ENCODE data around the gene RAP1GAP2.
"Not testable (repeated sequence)": the region's sequence is repeated elsewhere in the genome, so short reads cannot be mapped to it uniquely, and the experiment has no call there.

Gene RAP1GAP2

GRCh38 chr17:3043737-3044365 lies 247.6 kb downstream of the RAP1GAP2 start:
- Histone ChIP-seq H3K36me3 (ENCODE audit: control insufficient read depth in 2 of 2, insufficient read depth in 2 of 2, low read length in 2 of 2) (no peaks in the 10 kb centered on the region), H3K9me3 (ENCODE audit: control insufficient read depth in 2 of 2, low read length in 2 of 2) (no peaks in the 10 kb centered on the region), H3K27me3 (ENCODE audit: control insufficient read depth in 2 of 2, insufficient read depth in 2 of 2, low read length in 2 of 2) (peaks cover 4 to 7% of the 10 kb centered on the region in 2 donors), H3K27ac (ENCODE audit: low read depth in 2 of 2, low read length in 2 of 2) (no peak overlapping the region), H3K4me1 (ENCODE audit: control insufficient read depth in 2 of 2, insufficient read depth in 2 of 2, low read length in 2 of 2) (peaks cover 0 to 3% of the 10 kb centered on the region in 2 donors), H3K9ac (ENCODE audit: low read depth in 1 of 2, low read length in 2 of 2) (no peak overlapping the region), H3K4me3 (ENCODE audit: low read length in 2 of 2) (no peak overlapping the region)

GRCh38 chr17:3046753-3047152 lies 250.5 kb downstream of the RAP1GAP2 start:
- Histone ChIP-seq H3K9me3 (ENCODE audit: control insufficient read depth in 2 of 2, low read length in 2 of 2) (no peaks in the 10 kb centered on the region), H3K4me3 (ENCODE audit: low read length in 2 of 2) (no peak overlapping the region), H3K4me1 (ENCODE audit: control insufficient read depth in 2 of 2, insufficient read depth in 2 of 2, low read length in 2 of 2) (peaks cover 0 to 5% of the 10 kb centered on the region in 2 donors), H3K36me3 (ENCODE audit: control insufficient read depth in 2 of 2, insufficient read depth in 2 of 2, low read length in 2 of 2) (no peaks in the 10 kb centered on the region), H3K27ac (ENCODE audit: low read depth in 2 of 2, low read length in 2 of 2) (no peak overlapping the region), H3K27me3 (ENCODE audit: control insufficient read depth in 2 of 2, insufficient read depth in 2 of 2, low read length in 2 of 2) (no peaks in the 10 kb centered on the region), H3K9ac (ENCODE audit: low read depth in 1 of 2, low read length in 2 of 2) (no peak overlapping the region)

- H3K4me1 ChIP-seq (ENCODE audit: control insufficient read depth in 2 of 2, insufficient read depth in 2 of 2, low read length in 2 of 2), result peaks cover 0 to 5% of the 10 kb centered on the region in 2 donors
- no peaks in the 10 kb centered on the region for H3K9me3 ChIP-seq (ENCODE audit: control insufficient read depth in 2 of 2, low read length in 2 of 2)
- no peaks in the 10 kb centered on the region for H3K27me3 ChIP-seq (ENCODE audit: control insufficient read depth in 2 of 2, insufficient read depth in 2 of 2, low read length in 2 of 2)
- H3K27ac ChIP-seq (ENCODE audit: low read depth in 2 of 2, low read length in 2 of 2), result peak overlapping the region in 1 of 2 donors; percentile 67
- peak overlapping the region in 1 of 2 donors; percentile 55 for H3K9ac ChIP-seq (ENCODE audit: low read depth in 1 of 2, low read length in 2 of 2)
- peak overlapping the region; percentile 69 to 90 for H3K4me3 ChIP-seq (ENCODE audit: low read length in 2 of 2)
- no peaks in the 10 kb centered on the region for H3K36me3 ChIP-seq (ENCODE audit: control insufficient read depth in 2 of 2, insufficient read depth in 2 of 2, low read length in 2 of 2)
Observed at GRCh38 chr17:3048727-3049471, 252.7 kb downstream of the RAP1GAP2 start.

- peaks cover 0 to 5% of the 10 kb centered on the region in 2 donors for H3K4me1 ChIP-seq (ENCODE audit: control insufficient read depth in 2 of 2, insufficient read depth in 2 of 2, low read length in 2 of 2)
- peak overlapping the region; percentile 69 to 90 for H3K4me3 ChIP-seq (ENCODE audit: low read length in 2 of 2)
- no peaks in the 10 kb centered on the region for H3K9me3 ChIP-seq (ENCODE audit: control insufficient read depth in 2 of 2, low read length in 2 of 2)
- H3K27ac ChIP-seq (ENCODE audit: low read depth in 2 of 2, low read length in 2 of 2), result no peak overlapping the region
- no peak overlapping the region for H3K9ac ChIP-seq (ENCODE audit: low read depth in 1 of 2, low read length in 2 of 2)
- H3K27me3 ChIP-seq (ENCODE audit: control insufficient read depth in 2 of 2, insufficient read depth in 2 of 2, low read length in 2 of 2), result no peaks in the 10 kb centered on the region
- H3K36me3 ChIP-seq (ENCODE audit: control insufficient read depth in 2 of 2, insufficient read depth in 2 of 2, low read length in 2 of 2), result no peaks in the 10 kb centered on the region
Observed at GRCh38 chr17:3049705-3050295, 253.6 kb downstream of the RAP1GAP2 start.

- not testable (repeated sequence) for H3K4me3 ChIP-seq (ENCODE audit: low read length in 2 of 2); H3K9ac ChIP-seq (ENCODE audit: low read depth in 1 of 2, low read length in 2 of 2); H3K36me3 ChIP-seq (ENCODE audit: control insufficient read depth in 2 of 2, insufficient read depth in 2 of 2, low read length in 2 of 2); H3K9me3 ChIP-seq (ENCODE audit: control insufficient read depth in 2 of 2, low read length in 2 of 2); H3K27ac ChIP-seq (ENCODE audit: low read depth in 2 of 2, low read length in 2 of 2); H3K4me1 ChIP-seq (ENCODE audit: control insufficient read depth in 2 of 2, insufficient read depth in 2 of 2, low read length in 2 of 2); H3K27me3 ChIP-seq (ENCODE audit: control insufficient read depth in 2 of 2, insufficient read depth in 2 of 2, low read length in 2 of 2)
Observed at GRCh38 chr17:3054868-3055267, 258.6 kb downstream of the RAP1GAP2 start.

- H3K27ac ChIP-seq (ENCODE audit: low read depth in 2 of 2, low read length in 2 of 2); H3K27me3 ChIP-seq (ENCODE audit: control insufficient read depth in 2 of 2, insufficient read depth in 2 of 2, low read length in 2 of 2); H3K36me3 ChIP-seq (ENCODE audit: control insufficient read depth in 2 of 2, insufficient read depth in 2 of 2, low read length in 2 of 2); H3K9me3 ChIP-seq (ENCODE audit: control insufficient read depth in 2 of 2, low read length in 2 of 2); H3K9ac ChIP-seq (ENCODE audit: low read depth in 1 of 2, low read length in 2 of 2); H3K4me1 ChIP-seq (ENCODE audit: control insufficient read depth in 2 of 2, insufficient read depth in 2 of 2, low read length in 2 of 2); H3K4me3 ChIP-seq (ENCODE audit: low read length in 2 of 2): not testable (repeated sequence)
Observed at GRCh38 chr17:3062824-3063377, 266.7 kb downstream of the RAP1GAP2 start.

- H3K4me3 ChIP-seq (ENCODE audit: low read length in 2 of 2); H3K4me1 ChIP-seq (ENCODE audit: control insufficient read depth in 2 of 2, insufficient read depth in 2 of 2, low read length in 2 of 2); H3K27me3 ChIP-seq (ENCODE audit: control insufficient read depth in 2 of 2, insufficient read depth in 2 of 2, low read length in 2 of 2); H3K27ac ChIP-seq (ENCODE audit: low read depth in 2 of 2, low read length in 2 of 2); H3K36me3 ChIP-seq (ENCODE audit: control insufficient read depth in 2 of 2, insufficient read depth in 2 of 2, low read length in 2 of 2); H3K9me3 ChIP-seq (ENCODE audit: control insufficient read depth in 2 of 2, low read length in 2 of 2); H3K9ac ChIP-seq (ENCODE audit: low read depth in 1 of 2, low read length in 2 of 2): not testable (repeated sequence)
Observed at GRCh38 chr17:3063507-3063906, 267.3 kb downstream of the RAP1GAP2 start, which contains the start of gene OR1D5. OR1D5 (minus strand) TSS chr17:3063607; CDS start chr17:3063607, 0 bp downstream.

- not testable (repeated sequence) for H3K27ac ChIP-seq (ENCODE audit: low read depth in 2 of 2, low read length in 2 of 2); H3K4me1 ChIP-seq (ENCODE audit: control insufficient read depth in 2 of 2, insufficient read depth in 2 of 2, low read length in 2 of 2); H3K36me3 ChIP-seq (ENCODE audit: control insufficient read depth in 2 of 2, insufficient read depth in 2 of 2, low read length in 2 of 2); H3K9ac ChIP-seq (ENCODE audit: low read depth in 1 of 2, low read length in 2 of 2); H3K9me3 ChIP-seq (ENCODE audit: control insufficient read depth in 2 of 2, low read length in 2 of 2); H3K27me3 ChIP-seq (ENCODE audit: control insufficient read depth in 2 of 2, insufficient read depth in 2 of 2, low read length in 2 of 2); H3K4me3 ChIP-seq (ENCODE audit: low read length in 2 of 2)
Observed at GRCh38 chr17:3065192-3065591, 269.0 kb downstream of the RAP1GAP2 start.

- H3K4me3 ChIP-seq (ENCODE audit: low read length in 2 of 2); H3K9ac ChIP-seq (ENCODE audit: low read depth in 1 of 2, low read length in 2 of 2); H3K4me1 ChIP-seq (ENCODE audit: control insufficient read depth in 2 of 2, insufficient read depth in 2 of 2, low read length in 2 of 2); H3K27ac ChIP-seq (ENCODE audit: low read depth in 2 of 2, low read length in 2 of 2); H3K36me3 ChIP-seq (ENCODE audit: control insufficient read depth in 2 of 2, insufficient read depth in 2 of 2, low read length in 2 of 2); H3K9me3 ChIP-seq (ENCODE audit: control insufficient read depth in 2 of 2, low read length in 2 of 2); H3K27me3 ChIP-seq (ENCODE audit: control insufficient read depth in 2 of 2, insufficient read depth in 2 of 2, low read length in 2 of 2): not testable (repeated sequence)
Observed at GRCh38 chr17:3073850-3074249, 277.6 kb downstream of the RAP1GAP2 start.

Data from mucosa of rectum (tissue), 2 donors.